ENCODE data around the gene HS1BP3. TPM values are rescaled to one million over a fixed set of nuclear protein-coding genes. Genes with fewer than 3 reads are reported as not detected.

Gene HS1BP3
- total and polyA plus RNA-seq, 2 of the 13 experiments (the other 11 are each of a cell fraction or from before 2014, with no cell fraction given): 15.2 to 22.0 TPM

GRCh38 chr2:20611077-20611843 lies 39.6 kb downstream of the HS1BP3 start (continued):
- TF ChIP-seq ZNF800 (CRISPR knock-in tag; IDR thresholded peaks at IDR 0.05) (peak; percentile 96), ZNF317 (CRISPR knock-in tag; IDR thresholded peaks at IDR 0.05) (peak; percentile 77), PRMT3 (CRISPR knock-in tag; IDR thresholded peaks at IDR 0.05; ENCODE audit: borderline replicate concordance, low read depth) (peak; percentile 74; the same call in 1 of the 2 replicates), IRX3 (CRISPR knock-in tag; IDR thresholded peaks at IDR 0.05; ENCODE audit: borderline replicate concordance, low read depth) (no peak), ETV6 (CRISPR knock-in tag; conservative IDR thresholded peaks at IDR 0.05) (no peak), MTERF4 (CRISPR knock-in tag; IDR thresholded peaks at IDR 0.05) (no peak; the same call in 1 of the 2 replicates), ZNF7 (CRISPR knock-in tag; IDR thresholded peaks at IDR 0.05) (no peak; the same call in 1 of the 2 replicates), GABPB1 (CRISPR knock-in tag; IDR thresholded peaks at IDR 0.05) (peak; percentile 84), MED13 (CRISPR knock-in tag; IDR thresholded peaks at IDR 0.05) (peak; percentile 88), SNAI1 (CRISPR knock-in tag; IDR thresholded peaks at IDR 0.05; ENCODE audit: borderline replicate concordance) (no peak), TERF1 (CRISPR knock-in tag; IDR thresholded peaks at IDR 0.05) (no peak), KDM1A (CRISPR knock-in tag; IDR thresholded peaks at IDR 0.05) (peak; percentile 7; the same call in 1 of the 2 replicates), ZNF18 (CRISPR knock-in tag; IDR thresholded peaks at IDR 0.05; ENCODE audit: insufficient replicate concordance) (peak; percentile 91), NFKB2 (CRISPR knock-in tag; IDR thresholded peaks at IDR 0.05; ENCODE audit: borderline replicate concordance) (peak; percentile 89), HNRNPK (IDR thresholded peaks at IDR 0.05; ENCODE audit: low read depth, low read length, poor library complexity, severe bottlenecking) (no peak), MAX (IDR thresholded peaks at IDR 0.05) (peak; percentile 91), AHR (CRISPR knock-in tag; IDR thresholded peaks at IDR 0.05) (peak; percentile 75; the same call in 1 of the 2 replicates), ATF3 (CRISPR knock-in tag; IDR thresholded peaks at IDR 0.05) (peak; percentile 36; the same call in 1 of the 2 replicates), CREB3 (CRISPR knock-in tag; IDR thresholded peaks at IDR 0.05) (no peak), HNF4G (IDR thresholded peaks at IDR 0.05; ENCODE audit: borderline replicate concordance, low read depth, low read length) (peak; percentile 89; the same call in 1 of the 2 replicates), HNF4G (CRISPR knock-in tag; IDR thresholded peaks at IDR 0.05; ENCODE audit: borderline replicate concordance, low read depth) (peak; percentile 77; the same call in 1 of the 2 replicates)

Measured in HepG2 (cell line).